ENCODE data around the gene FYN.

FYN gene

DNA sequence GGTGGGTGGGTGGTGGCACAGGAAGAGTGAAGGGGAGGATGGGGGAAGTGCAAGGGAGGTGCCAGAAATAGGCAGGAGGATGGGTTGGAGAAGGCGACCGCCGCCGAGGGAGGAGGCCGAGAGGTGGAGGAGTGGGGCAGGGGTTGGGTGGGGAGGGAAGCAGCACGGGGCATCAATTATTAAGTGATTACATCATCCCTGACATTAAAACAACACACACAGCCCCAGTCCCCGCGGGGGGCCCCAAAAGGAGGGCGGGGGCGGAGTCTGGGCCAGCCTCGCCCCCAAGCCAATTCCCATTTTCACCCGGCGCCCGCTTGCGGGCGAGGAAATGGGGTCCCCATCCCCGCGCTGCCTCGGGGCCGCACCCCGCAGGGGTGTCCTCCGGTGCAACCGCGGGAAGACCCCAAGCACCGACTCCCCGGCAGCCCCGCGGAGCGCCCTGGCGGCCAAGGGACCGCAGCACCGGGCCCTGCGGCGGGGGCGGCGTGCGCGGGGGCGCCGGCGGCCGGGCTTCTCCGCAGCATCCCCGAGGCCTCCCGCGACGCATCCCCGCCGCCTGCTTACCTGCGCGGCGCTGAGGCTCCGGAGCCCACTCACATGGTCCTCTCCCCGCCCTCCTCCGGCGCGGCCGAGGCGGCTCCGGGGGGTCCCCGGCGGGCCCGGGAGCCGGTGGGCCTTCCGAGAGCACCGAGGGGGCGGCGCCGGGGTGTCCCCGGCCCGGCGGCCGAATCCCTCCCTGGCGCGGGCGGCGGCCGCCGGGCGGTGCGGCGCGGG, 663 bp downstream of the FYN start (continued):
- TF ChIP-seq, protein P1, sequence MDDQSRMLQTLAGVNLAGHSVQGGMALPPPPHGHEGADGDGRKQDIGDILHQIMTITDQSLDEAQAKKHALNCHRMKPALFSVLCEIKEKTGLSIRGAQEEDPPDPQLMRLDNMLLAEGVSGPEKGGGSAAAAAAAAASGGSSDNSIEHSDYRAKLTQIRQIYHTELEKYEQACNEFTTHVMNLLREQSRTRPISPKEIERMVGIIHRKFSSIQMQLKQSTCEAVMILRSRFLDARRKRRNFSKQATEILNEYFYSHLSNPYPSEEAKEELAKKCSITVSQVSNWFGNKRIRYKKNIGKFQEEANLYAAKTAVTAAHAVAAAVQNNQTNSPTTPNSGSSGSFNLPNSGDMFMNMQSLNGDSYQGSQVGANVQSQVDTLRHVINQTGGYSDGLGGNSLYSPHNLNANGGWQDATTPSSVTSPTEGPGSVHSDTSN (CRISPR knock-in tag; IDR thresholded peaks at IDR 0.05), result no peak
- TF ChIP-seq ZNF426 (tag by site-specific recombination; IDR thresholded peaks at IDR 0.05) (no peak), ZNF366 (tag by site-specific recombination; conservative IDR thresholded peaks at IDR 0.05) (peak; percentile 86), ZNF292 (tag by site-specific recombination; IDR thresholded peaks at IDR 0.05; ENCODE audit: borderline replicate concordance, low read depth) (no peak), HOXA7 (CRISPR knock-in tag; IDR thresholded peaks at IDR 0.05; ENCODE audit: borderline replicate concordance) (no peak), SETDB1 (IDR thresholded peaks at IDR 0.05; ENCODE audit: insufficient read length, low read length) (no peak), YY2 (tag by site-specific recombination; IDR thresholded peaks at IDR 0.05) (no peak), ZNF654 (tag by site-specific recombination; IDR thresholded peaks at IDR 0.05; ENCODE audit: low read depth) (no peak), ZNF223 (tag by site-specific recombination; IDR thresholded peaks at IDR 0.05) (no peak), ZNF561 (tag by site-specific recombination; IDR thresholded peaks at IDR 0.05; ENCODE audit: borderline replicate concordance) (0 out of 2 replicates have a peak, but pooled peaks have one; percentile 11), ZNF623 (tag by site-specific recombination; IDR thresholded peaks at IDR 0.05) (no peak), ZBTB17 (tag by site-specific recombination; IDR thresholded peaks at IDR 0.05) (0 out of 2 replicates have a peak, but pooled peaks have one; percentile 15), ZNF768 (tag by site-specific recombination; IDR thresholded peaks at IDR 0.05) (no peak), ZNF548 (tag by site-specific recombination; IDR thresholded peaks at IDR 0.05) (no peak)

DNA sequence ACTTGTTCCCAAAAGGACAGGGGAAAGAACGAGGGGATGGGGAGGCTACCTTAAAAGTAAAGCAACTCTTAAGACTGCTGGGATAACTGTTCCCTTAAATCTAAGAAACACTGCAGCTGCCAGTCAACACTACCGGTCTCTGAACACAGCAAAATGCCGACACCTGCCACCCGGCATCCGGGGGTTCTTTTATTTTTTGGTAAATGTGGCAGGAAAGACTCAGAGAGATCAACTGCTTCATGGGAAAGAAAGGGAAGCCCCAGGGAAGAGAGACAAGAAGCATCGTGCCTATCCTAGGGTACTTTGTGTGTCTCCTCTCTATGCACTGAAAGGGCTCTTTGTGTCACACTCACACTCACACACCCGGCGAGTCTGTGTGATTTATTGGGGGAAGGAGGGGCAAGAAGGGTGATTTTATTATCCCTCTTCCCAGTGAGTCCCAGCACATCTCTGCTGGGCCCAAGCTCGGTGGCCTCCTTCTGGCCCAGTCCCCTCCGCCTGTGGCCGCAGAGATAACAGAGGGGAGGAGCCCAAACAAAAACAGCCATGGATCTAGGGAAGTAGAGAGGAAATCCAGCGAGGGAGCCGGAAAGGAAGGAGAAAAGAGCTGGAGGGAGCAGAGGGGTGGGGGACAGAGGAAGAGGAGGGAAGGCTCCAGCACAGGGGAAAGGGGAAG, 1.4 kb downstream of the FYN start:
- ChIA-PET CTCF (interaction anchor here (0.6 to 1.5 kb wide), 4 partner anchors 126 to 293 kb away, joined by 3 to 5 read pairs (median 4); no protein-coding TSS in a partner anchor), POLR2A (interaction anchor here (0.6 kb wide), 3 partner anchors 20 to 294 kb away, joined by 5 read pairs; no protein-coding TSS in a partner anchor)
- Histone ChIP-seq H3K4me1 (ENCODE audit: control insufficient read depth, insufficient read depth, low read length) (peaks cover 11% of the 10 kb centered on the region), H3K4me3 (ENCODE audit: low read depth, low read length) (peak overlapping the region; percentile 83), H3K36me3 (ENCODE audit: control insufficient read depth in 2 of 2, insufficient read depth in 1 of 2, low read length in 2 of 2) (no peaks in the 10 kb centered on the region), H3K27ac (ENCODE audit: extremely low read depth, low read depth, low read length) (peak overlapping the region; percentile 93), H3K9me3 (ENCODE audit: control insufficient read depth, insufficient read depth, low read depth, low read length) (no peaks in the 10 kb centered on the region)
- TF ChIP-seq ZEB2 (tag by site-specific recombination; IDR thresholded peaks at IDR 0.05), result 0 out of 2 replicates have a peak, but pooled peaks have one; percentile 35
- TF ChIP-seq ZBTB8A (tag by site-specific recombination; IDR thresholded peaks at IDR 0.05), result 0 out of 2 replicates have a peak, but pooled peaks have one; percentile 13
- 0 out of 2 replicates have a peak, but pooled peaks have one; percentile 38 for TF ChIP-seq ZNF660 (tag by site-specific recombination; IDR thresholded peaks at IDR 0.05)
- peak; percentile 68; the same call in 1 of the 2 replicates for TF ChIP-seq ZNF335 (tag by site-specific recombination; conservative IDR thresholded peaks at IDR 0.05)
- TF ChIP-seq, protein P2, sequence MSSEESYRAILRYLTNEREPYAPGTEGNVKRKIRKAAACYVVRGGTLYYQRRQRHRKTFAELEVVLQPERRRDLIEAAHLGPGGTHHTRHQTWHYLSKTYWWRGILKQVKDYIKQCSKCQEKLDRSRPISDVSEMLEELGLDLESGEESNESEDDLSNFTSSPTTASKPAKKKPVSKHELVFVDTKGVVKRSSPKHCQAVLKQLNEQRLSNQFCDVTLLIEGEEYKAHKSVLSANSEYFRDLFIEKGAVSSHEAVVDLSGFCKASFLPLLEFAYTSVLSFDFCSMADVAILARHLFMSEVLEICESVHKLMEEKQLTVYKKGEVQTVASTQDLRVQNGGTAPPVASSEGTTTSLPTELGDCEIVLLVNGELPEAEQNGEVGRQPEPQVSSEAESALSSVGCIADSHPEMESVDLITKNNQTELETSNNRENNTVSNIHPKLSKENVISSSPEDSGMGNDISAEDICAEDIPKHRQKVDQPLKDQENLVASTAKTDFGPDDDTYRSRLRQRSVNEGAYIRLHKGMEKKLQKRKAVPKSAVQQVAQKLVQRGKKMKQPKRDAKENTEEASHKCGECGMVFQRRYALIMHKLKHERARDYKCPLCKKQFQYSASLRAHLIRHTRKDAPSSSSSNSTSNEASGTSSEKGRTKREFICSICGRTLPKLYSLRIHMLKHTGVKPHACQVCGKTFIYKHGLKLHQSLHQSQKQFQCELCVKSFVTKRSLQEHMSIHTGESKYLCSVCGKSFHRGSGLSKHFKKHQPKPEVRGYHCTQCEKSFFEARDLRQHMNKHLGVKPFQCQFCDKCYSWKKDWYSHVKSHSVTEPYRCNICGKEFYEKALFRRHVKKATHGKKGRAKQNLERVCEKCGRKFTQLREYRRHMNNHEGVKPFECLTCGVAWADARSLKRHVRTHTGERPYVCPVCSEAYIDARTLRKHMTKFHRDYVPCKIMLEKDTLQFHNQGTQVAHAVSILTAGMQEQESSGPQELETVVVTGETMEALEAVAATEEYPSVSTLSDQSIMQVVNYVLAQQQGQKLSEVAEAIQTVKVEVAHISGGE (tag by site-specific recombination; conservative IDR thresholded peaks at IDR 0.05; ENCODE audit: low read depth), result peak; percentile 92
- 0 out of 2 replicates have a peak, but pooled peaks have one; percentile 38 for TF ChIP-seq HOXC10 (CRISPR knock-in tag; IDR thresholded peaks at IDR 0.05)
- 0 out of 2 replicates have a peak, but pooled peaks have one; percentile 27 for TF ChIP-seq KLF10 (tag by site-specific recombination; IDR thresholded peaks at IDR 0.05)
- TF ChIP-seq, protein P3, sequence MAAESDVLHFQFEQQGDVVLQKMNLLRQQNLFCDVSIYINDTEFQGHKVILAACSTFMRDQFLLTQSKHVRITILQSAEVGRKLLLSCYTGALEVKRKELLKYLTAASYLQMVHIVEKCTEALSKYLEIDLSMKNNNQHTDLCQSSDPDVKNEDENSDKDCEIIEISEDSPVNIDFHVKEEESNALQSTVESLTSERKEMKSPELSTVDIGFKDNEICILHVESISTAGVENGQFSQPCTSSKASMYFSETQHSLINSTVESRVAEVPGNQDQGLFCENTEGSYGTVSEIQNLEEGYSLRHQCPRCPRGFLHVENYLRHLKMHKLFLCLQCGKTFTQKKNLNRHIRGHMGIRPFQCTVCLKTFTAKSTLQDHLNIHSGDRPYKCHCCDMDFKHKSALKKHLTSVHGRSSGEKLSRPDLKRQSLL (tag by site-specific recombination; IDR thresholded peaks at IDR 0.05), result peak; percentile 68; the same call in 1 of the 2 replicates
- TF ChIP-seq ZNF202 (tag by site-specific recombination; IDR thresholded peaks at IDR 0.05; ENCODE audit: borderline replicate concordance), result no peak
- TF ChIP-seq, protein P4, sequence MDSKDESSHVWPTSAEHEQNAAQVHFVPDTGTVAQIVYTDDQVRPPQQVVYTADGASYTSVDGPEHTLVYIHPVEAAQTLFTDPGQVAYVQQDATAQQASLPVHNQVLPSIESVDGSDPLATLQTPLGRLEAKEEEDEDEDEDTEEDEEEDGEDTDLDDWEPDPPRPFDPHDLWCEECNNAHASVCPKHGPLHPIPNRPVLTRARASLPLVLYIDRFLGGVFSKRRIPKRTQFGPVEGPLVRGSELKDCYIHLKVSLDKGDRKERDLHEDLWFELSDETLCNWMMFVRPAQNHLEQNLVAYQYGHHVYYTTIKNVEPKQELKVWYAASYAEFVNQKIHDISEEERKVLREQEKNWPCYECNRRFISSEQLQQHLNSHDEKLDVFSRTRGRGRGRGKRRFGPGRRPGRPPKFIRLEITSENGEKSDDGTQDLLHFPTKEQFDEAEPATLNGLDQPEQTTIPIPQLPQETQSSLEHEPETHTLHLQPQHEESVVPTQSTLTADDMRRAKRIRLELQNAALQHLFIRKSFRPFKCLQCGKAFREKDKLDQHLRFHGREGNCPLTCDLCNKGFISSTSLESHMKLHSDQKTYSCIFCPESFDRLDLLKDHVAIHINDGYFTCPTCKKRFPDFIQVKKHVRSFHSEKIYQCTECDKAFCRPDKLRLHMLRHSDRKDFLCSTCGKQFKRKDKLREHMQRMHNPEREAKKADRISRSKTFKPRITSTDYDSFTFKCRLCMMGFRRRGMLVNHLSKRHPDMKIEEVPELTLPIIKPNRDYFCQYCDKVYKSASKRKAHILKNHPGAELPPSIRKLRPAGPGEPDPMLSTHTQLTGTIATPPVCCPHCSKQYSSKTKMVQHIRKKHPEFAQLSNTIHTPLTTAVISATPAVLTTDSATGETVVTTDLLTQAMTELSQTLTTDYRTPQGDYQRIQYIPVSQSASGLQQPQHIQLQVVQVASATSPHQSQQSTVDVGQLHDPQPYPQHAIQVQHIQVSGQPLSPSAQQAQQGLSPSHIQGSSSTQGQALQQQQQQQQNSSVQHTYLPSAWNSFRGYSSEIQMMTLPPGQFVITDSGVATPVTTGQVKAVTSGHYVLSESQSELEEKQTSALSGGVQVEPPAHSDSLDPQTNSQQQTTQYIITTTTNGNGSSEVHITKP (tag by site-specific recombination; IDR thresholded peaks at IDR 0.05), result peak; percentile 74
- TF ChIP-seq ZNF677 (tag by site-specific recombination; IDR thresholded peaks at IDR 0.05), result no peak
- TF ChIP-seq ZNF132 (tag by site-specific recombination; IDR thresholded peaks at IDR 0.05; ENCODE audit: borderline replicate concordance), result no peak

Measured in HEK293 (cell line).